Breast epithelium (tissue), 4 donors: Measurements from ENCODE around the gene SLAIN2. TPM values are rescaled to one million over a fixed set of nuclear protein-coding genes. Genes with fewer than 3 reads are reported as not detected.
"Not testable (repeated sequence)": the region's sequence is repeated elsewhere in the genome, so short reads cannot be mapped to it uniquely, and the experiment has no call there.

ENCODE experiments used
- DNase-seq, 2 donors: peaks; one replicate each; pipeline ENCODE4 v3.0.0-alpha.2; 2019; ENCODE audit warnings: low spot score in 2 of 2
- H3K27ac ChIP-seq, 2 donors: fragments of 200-600 bp; sonication (generic) in 1 of 2; one replicate each; pipeline ENCODE4 v1.5.1; 2016 to 2019; ENCODE audit warnings: mild to moderate bottlenecking in 1 of 2
- H3K27me3 ChIP-seq, 2 donors: fragments of 200-600 bp; sonication (generic) in 1 of 2; one replicate each; pipeline versions ENCODE4 v1.5.1 to v1.6.0; 2017 to 2019; ENCODE audit warnings: control low read depth in 1 of 2, mild to moderate bottlenecking in 1 of 2
- H3K36me3 ChIP-seq: fragments of 200-600 bp; one replicate; pipeline ENCODE4 v1.5.1; 2019
- H3K4me1 ChIP-seq, 2 donors: fragments of 200-600 bp; sonication (generic); one replicate each; pipeline ENCODE4 v1.5.1; 2016 to 2019; ENCODE audit warnings: control low read depth in 1 of 2
- H3K4me3 ChIP-seq, 3 donors: fragments of 200-600 bp; sonication (generic); 1 replicate in 2 of 3; 2 replicates in 1 of 3; pipeline ENCODE4 v1.5.1; 2016 to 2019; ENCODE audit warnings: mild to moderate bottlenecking in 3 of 3, moderate library complexity in 2 of 3
- H3K9me3 ChIP-seq, 2 donors: fragments of 200-600 bp; sonication (generic) in 1 of 2; one replicate each; pipeline ENCODE4 v1.5.1; 2016 to 2019; ENCODE audit warnings: control low read depth in 1 of 2
- POLR2A ChIP-seq: fragments of 450-650 bp; IDR thresholded peaks from one replicate; pipeline ENCODE4 v1.6.1; 2016; ENCODE audit warnings: antibody characterized with exemption, mild to moderate bottlenecking, moderate library complexity
- POLR2AphosphoS5 ChIP-seq, 3 donors: sonication (generic); formaldehyde crosslinking; IDR thresholded peaks; one replicate each; pipeline ENCODE4 v1.6.1; 2017; ENCODE audit warnings: antibody characterized with exemption in 3 of 3
- intact Hi-C: fragments of 100-400 bp; cut with DNase I; formaldehyde crosslinking; loops from one replicate; pipeline ENCODE4 v1.15.1; 2023; ENCODE audit warnings: low total_unique reads
- total RNA-seq, 3 donors: library from RNA; depleted of rRNA; stranded (reverse); fragments of >200 nt; gene quantifications; one replicate each; pipeline ENCODE4 v1.1.0, GENCODE V29; 2016
- TF ChIP-seq, protein P1 (sequence below), 3 donors: fragments of 450-650 bp; IDR thresholded peaks; one replicate each; pipeline ENCODE4 v1.5.1; 2016 to 2017; ENCODE audit warnings: antibody characterized with exemption in 3 of 3, mild to moderate bottlenecking in 3 of 3, moderate library complexity in 3 of 3

SLAIN2 gene
- total RNA-seq, 3 donors from 2014 or later: 41.6 to 76.6 (median 76.5) TPM

- H3K27me3 ChIP-seq: no peaks in the 10 kb centered on the region
- no peak for DNase-seq
- intact Hi-C loops: no loop called here
- no peaks in the 10 kb centered on the region for H3K36me3 ChIP-seq
- no peaks in the 10 kb centered on the region for H3K9me3 ChIP-seq
- TF ChIP-seq, protein P1, sequence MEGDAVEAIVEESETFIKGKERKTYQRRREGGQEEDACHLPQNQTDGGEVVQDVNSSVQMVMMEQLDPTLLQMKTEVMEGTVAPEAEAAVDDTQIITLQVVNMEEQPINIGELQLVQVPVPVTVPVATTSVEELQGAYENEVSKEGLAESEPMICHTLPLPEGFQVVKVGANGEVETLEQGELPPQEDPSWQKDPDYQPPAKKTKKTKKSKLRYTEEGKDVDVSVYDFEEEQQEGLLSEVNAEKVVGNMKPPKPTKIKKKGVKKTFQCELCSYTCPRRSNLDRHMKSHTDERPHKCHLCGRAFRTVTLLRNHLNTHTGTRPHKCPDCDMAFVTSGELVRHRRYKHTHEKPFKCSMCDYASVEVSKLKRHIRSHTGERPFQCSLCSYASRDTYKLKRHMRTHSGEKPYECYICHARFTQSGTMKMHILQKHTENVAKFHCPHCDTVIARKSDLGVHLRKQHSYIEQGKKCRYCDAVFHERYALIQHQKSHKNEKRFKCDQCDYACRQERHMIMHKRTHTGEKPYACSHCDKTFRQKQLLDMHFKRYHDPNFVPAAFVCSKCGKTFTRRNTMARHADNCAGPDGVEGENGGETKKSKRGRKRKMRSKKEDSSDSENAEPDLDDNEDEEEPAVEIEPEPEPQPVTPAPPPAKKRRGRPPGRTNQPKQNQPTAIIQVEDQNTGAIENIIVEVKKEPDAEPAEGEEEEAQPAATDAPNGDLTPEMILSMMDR (IDR thresholded peaks at IDR 0.05): no peak
- TF ChIP-seq POLR2A (no peak), POLR2AphosphoS5 (IDR thresholded peaks at IDR 0.05) (no peak)
- H3K27ac ChIP-seq: no peak overlapping the region
- no peak overlapping the region for H3K4me3 ChIP-seq
- no peaks in the 10 kb centered on the region for H3K4me1 ChIP-seq
Measured at GRCh38 chr4:48449151-48449550, 107.8 kb downstream of the SLAIN2 start.

GRCh38 chr4:48450740-48451139, 109.4 kb downstream of the SLAIN2 start:
- Histone ChIP-seq H3K9me3 (no peaks in the 10 kb centered on the region), H3K27me3 (no peaks in the 10 kb centered on the region), H3K4me3 (no peak overlapping the region), H3K4me1 (no peaks in the 10 kb centered on the region), H3K27ac (no peak overlapping the region), H3K36me3 (no peaks in the 10 kb centered on the region)
- intact Hi-C loops: no loop called here
- DNase-seq: no peak
- TF ChIP-seq, protein P1 (IDR thresholded peaks at IDR 0.05): no peak
- TF ChIP-seq POLR2AphosphoS5 (IDR thresholded peaks at IDR 0.05) (no peak), POLR2A (no peak)

DNA sequence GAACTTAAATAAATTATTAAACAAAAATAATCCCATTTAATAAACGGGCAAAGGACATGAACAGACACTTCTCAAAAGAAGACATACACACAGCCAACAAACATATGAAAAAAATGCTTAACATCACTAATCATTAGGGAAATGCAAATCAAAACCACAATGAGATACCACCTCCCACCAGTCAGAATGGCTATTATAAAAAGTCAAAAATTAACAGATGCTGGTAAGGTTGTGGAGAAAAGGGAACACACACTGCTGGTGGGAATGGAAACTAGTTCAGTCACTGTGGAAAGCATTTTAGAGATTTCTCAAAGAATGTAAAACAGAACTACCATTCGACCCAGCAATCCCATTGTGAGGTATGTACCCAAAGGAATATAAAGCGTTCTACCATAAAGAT, 110.3 kb downstream of the SLAIN2 start:
- H3K4me3 ChIP-seq, H3K4me1 ChIP-seq, H3K27ac ChIP-seq, H3K27me3 ChIP-seq, H3K9me3 ChIP-seq, H3K36me3 ChIP-seq, intact Hi-C loops, DNase-seq: not testable (repeated sequence)

DNA sequence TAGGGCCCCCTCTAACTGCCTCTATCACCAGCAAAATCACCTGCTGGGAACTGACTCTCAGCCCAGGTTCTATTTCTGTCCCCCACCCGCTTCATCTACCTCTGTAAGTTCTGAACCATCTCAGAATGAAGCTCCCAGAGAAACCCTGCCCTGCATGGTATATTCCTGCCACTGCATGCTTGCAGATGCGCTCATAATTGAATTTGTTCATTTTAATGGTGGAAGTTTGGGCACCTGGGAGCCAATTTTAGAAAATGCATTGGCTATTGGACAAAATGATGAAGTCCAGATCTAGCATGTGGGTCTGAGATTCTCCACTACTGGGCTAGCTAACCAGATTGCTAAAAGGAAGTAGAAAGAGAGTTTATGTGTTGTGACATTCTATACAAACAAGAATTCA, 113.3 kb downstream of the SLAIN2 start:
- no peak for DNase-seq
- Histone ChIP-seq H3K4me1 (no peaks in the 10 kb centered on the region), H3K27me3 (no peaks in the 10 kb centered on the region), H3K9me3 (peaks cover 0 to 10% of the 10 kb centered on the region in 2 donors), H3K27ac (no peak overlapping the region), H3K4me3 (no peak overlapping the region), H3K36me3 (no peaks in the 10 kb centered on the region)
- intact Hi-C loops: no loop called here
- TF ChIP-seq POLR2AphosphoS5 (IDR thresholded peaks at IDR 0.05): no peak
- no peak for TF ChIP-seq POLR2A
- TF ChIP-seq, protein P1 (IDR thresholded peaks at IDR 0.05): no peak

GRCh38 chr4:48461000-48461399, 119.7 kb downstream of the SLAIN2 start:
- H3K4me1 ChIP-seq: no peaks in the 10 kb centered on the region
- no peaks in the 10 kb centered on the region for H3K36me3 ChIP-seq
- intact Hi-C loops: no loop called here
- H3K27me3 ChIP-seq: no peaks in the 10 kb centered on the region
- no peak for DNase-seq
- H3K9me3 ChIP-seq: peaks cover 0 to 14% of the 10 kb centered on the region in 2 donors
- H3K27ac ChIP-seq: no peak overlapping the region
- H3K4me3 ChIP-seq: no peak overlapping the region
- TF ChIP-seq, protein P1 (IDR thresholded peaks at IDR 0.05): no peak
- TF ChIP-seq POLR2AphosphoS5 (IDR thresholded peaks at IDR 0.05): no peak

DNA sequence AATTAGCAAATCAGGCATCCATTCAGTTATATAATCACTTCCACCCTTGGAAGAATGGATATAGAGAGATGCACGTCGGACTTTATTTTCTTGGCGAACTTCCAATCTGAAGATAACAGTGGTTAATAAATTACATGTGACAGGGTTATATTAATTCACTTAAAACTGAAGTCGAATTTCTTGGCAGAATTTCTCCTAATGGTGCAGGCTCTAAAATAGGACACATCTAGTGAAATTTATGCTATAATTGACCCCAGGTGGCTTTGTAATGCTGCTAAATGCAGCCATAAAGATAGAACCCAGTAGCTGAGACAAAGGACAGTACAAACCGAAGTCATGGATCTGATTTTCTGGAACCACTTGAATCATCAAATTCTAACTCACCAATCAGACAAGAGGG, 121.0 kb downstream of the SLAIN2 start:
- no peak overlapping the region for H3K4me3 ChIP-seq
- TF ChIP-seq POLR2AphosphoS5 (IDR thresholded peaks at IDR 0.05) (no peak), POLR2A (no peak)
- TF ChIP-seq, protein P1 (IDR thresholded peaks at IDR 0.05): no peak
- peaks cover 0 to 9% of the 10 kb centered on the region in 2 donors for H3K9me3 ChIP-seq
- DNase-seq: no peak
- no peaks in the 10 kb centered on the region for H3K4me1 ChIP-seq
- intact Hi-C loops: no loop called here
- H3K27me3 ChIP-seq: no peaks in the 10 kb centered on the region
- no peak overlapping the region for H3K27ac ChIP-seq
- no peaks in the 10 kb centered on the region for H3K36me3 ChIP-seq
